WERI-Rb-1 (cell line): ENCODE measurements around the gene TMEM242.

Source experiments
- DNase-seq: peaks from one replicate; pipeline ENCODE4 v3.0.0-alpha.2; 2020
- H3K27ac ChIP-seq: fragments of 250-450 bp; sonication (Bioruptor Pico); 2 replicates; pipeline ENCODE4 v1.5.1; 2020; ENCODE audit warnings: mild to moderate bottlenecking, moderate library complexity
- H3K27me3 ChIP-seq: fragments of 250-450 bp; sonication (Bioruptor Pico); 2 replicates; pipeline ENCODE4 v1.5.1; 2021; ENCODE audit warnings: mild to moderate bottlenecking, low read depth, moderate library complexity; ENCODE audit not compliant: insufficient read depth, severe bottlenecking
- H3K36me3 ChIP-seq: fragments of 250-450 bp; sonication (Bioruptor Pico); 2 replicates; pipeline ENCODE4 v1.5.1; 2020; ENCODE audit warnings: mild to moderate bottlenecking, moderate library complexity
- H3K4me3 ChIP-seq: 2 replicates; pipeline ENCODE4 v1.5.1; 2011; ENCODE audit warnings: low read depth, mild to moderate bottlenecking, control low read depth, low read length
- H3K9me3 ChIP-seq: fragments of 250-450 bp; sonication (Bioruptor Pico); 2 replicates; pipeline ENCODE4 v1.5.1; 2021; ENCODE audit warnings: mild to moderate bottlenecking, moderate library complexity; ENCODE audit not compliant: severe bottlenecking
- TF ChIP-seq, protein P1 (sequence below): IDR thresholded peaks from 2 replicates; pipeline ENCODE4 v1.5.1; 2011; ENCODE audit warnings: low read depth, mild to moderate bottlenecking, control low read depth, inconsistent platforms, low read length

The TMEM242 gene

DNA sequence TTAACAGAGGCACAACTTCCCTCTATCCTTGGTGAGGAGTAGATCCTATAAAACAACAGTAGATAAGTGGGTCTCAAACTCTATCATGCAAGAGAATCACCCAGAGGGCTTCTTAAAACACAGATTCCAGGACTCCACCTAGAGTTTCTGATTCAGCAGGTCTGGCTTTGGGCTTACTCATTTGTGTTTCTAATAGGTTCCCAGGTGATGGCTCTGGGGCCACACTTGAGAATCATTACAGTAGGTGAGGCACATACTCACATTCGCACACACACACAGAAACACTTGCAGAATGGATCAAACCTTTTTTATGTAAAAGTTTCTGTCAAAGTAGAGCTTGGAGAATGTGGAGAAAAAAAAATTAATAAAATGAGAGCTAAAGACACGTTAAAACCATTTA is 52.4 kb downstream of the TMEM242 start:
- no peaks in the 10 kb centered on the region for H3K36me3 ChIP-seq
- H3K9me3 ChIP-seq: no peaks in the 10 kb centered on the region
- H3K4me3 ChIP-seq: no peak overlapping the region
- no peak for DNase-seq
- no peak overlapping the region for H3K27ac ChIP-seq
- TF ChIP-seq, protein P1, sequence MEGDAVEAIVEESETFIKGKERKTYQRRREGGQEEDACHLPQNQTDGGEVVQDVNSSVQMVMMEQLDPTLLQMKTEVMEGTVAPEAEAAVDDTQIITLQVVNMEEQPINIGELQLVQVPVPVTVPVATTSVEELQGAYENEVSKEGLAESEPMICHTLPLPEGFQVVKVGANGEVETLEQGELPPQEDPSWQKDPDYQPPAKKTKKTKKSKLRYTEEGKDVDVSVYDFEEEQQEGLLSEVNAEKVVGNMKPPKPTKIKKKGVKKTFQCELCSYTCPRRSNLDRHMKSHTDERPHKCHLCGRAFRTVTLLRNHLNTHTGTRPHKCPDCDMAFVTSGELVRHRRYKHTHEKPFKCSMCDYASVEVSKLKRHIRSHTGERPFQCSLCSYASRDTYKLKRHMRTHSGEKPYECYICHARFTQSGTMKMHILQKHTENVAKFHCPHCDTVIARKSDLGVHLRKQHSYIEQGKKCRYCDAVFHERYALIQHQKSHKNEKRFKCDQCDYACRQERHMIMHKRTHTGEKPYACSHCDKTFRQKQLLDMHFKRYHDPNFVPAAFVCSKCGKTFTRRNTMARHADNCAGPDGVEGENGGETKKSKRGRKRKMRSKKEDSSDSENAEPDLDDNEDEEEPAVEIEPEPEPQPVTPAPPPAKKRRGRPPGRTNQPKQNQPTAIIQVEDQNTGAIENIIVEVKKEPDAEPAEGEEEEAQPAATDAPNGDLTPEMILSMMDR: no peak
- no peaks in the 10 kb centered on the region for H3K27me3 ChIP-seq

DNA sequence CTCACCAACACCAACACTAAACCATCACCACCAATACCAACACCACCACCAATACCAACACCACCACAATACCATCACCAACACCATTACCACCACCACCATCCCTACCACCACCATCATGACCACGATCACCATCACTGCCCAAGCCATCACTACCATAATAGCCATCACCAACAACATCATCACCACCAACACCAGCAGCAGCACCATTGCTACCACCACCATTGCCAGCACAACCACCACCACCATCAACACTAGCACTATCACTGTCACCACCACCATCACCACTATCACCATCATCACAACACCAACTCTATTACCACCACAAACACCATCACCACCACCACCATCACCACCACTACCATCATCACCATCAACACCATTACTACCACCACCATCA is 53.0 kb downstream of the TMEM242 start:
- no peak overlapping the region for H3K27ac ChIP-seq
- DNase-seq: no peak
- H3K4me3 ChIP-seq: no peak overlapping the region
- H3K36me3 ChIP-seq: no peaks in the 10 kb centered on the region
- TF ChIP-seq, protein P1: no peak
- H3K9me3 ChIP-seq: no peaks in the 10 kb centered on the region
- no peaks in the 10 kb centered on the region for H3K27me3 ChIP-seq

DNA sequence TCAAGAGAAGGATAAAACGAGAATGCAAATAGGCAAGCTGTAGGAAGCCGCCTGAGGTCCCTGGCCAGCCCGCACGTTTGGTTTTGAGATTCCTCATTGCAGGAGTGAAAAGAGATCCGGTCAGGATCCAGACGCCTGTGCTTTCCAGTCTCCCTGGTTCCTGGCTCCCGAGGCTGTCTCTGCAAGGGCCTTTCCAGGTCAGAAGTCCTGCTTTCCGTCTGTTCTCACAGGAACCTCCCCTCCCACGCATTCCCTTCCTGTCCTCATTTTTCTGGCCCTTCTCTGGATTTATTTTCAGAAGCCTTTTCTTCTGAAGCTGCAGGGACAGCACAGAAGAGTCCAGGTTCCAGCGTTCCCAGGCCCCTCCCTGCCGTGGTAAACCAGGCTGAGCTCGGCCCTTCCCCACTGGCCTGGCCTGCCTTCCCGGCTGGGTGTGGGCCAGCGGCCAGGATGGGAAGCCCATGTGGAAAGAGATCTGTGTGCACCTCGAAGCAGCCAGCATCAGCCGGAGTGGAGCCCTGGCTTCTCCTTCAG is 54.0 kb downstream of the TMEM242 start:
- H3K27me3 ChIP-seq: no peaks in the 10 kb centered on the region
- H3K4me3 ChIP-seq: no peak overlapping the region
- H3K27ac ChIP-seq: no peak overlapping the region
- no peak for DNase-seq
- H3K36me3 ChIP-seq: no peaks in the 10 kb centered on the region
- no peaks in the 10 kb centered on the region for H3K9me3 ChIP-seq
- TF ChIP-seq, protein P1: no peak

DNA sequence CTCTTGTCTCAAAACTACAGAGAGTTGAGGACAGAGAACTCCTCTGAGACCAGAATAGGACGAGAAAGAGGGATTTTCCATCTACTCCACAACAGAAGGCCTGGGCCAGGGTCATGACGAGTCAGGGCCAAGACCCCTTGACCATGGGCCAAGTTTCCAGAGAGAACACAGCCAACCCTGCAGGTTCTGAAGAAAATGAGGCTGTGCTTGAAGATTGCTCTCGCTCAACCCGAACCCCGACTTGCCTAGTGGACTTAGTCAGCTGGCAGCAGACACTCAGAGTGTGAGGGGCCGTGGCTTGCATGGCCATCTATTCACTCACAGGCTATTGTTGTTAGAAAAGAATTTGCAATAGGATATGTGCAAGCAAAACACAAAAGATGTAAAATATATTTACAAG is 54.5 kb downstream of the TMEM242 start:
- H3K9me3 ChIP-seq: no peaks in the 10 kb centered on the region
- no peak for DNase-seq
- TF ChIP-seq, protein P1: no peak
- no peak overlapping the region for H3K4me3 ChIP-seq
- no peaks in the 10 kb centered on the region for H3K27me3 ChIP-seq
- H3K27ac ChIP-seq: no peak overlapping the region
- no peaks in the 10 kb centered on the region for H3K36me3 ChIP-seq

DNA sequence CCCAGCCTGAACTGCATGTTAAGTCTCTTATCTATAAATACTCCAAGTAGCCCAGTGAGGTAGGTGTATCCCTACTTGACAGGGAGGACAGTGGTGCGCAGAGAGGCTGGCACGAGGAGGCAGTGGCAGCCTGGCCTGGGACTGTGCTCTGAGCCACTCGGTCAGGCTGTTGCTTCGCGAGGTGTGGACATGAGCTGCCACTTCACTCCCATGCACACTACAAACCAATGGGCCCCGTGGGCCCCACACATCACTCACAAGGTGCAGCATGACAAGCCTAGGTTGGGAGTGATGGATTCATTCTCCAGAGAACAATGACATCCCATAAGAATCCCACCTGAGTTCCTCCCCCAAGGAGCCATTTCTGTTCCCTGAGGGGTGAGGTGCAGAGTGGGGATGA is 54.9 kb downstream of the TMEM242 start:
- no peak for DNase-seq
- no peaks in the 10 kb centered on the region for H3K9me3 ChIP-seq
- TF ChIP-seq, protein P1: no peak
- no peak overlapping the region for H3K4me3 ChIP-seq
- H3K27ac ChIP-seq: no peak overlapping the region
- H3K36me3 ChIP-seq: no peaks in the 10 kb centered on the region
- H3K27me3 ChIP-seq: no peaks in the 10 kb centered on the region

DNA sequence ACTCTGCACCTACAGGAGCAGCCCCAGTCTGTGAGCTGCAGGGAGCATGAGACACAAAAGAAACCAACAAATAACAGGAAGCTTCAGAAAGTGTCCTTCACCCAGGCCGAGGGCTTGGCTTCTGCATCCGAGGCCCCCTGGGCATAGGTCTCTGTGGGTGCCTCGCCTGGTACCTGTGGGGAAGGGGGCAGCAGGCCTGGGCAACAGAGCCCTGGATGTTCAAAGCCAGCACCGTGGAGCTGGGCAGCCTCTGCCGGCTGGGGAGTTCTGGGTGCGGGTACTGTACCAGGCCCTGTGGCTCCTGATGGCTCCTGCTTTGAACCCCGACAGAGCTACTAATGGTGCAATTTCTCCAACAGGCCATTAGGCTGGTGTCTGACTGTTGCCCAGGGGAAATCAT is 55.7 kb downstream of the TMEM242 start:
- Histone ChIP-seq H3K27ac (no peak overlapping the region), H3K4me3 (no peak overlapping the region), H3K36me3 (no peaks in the 10 kb centered on the region), H3K27me3 (no peaks in the 10 kb centered on the region), H3K9me3 (no peaks in the 10 kb centered on the region)
- TF ChIP-seq, protein P1: no peak
- no peak for DNase-seq
